K562 (cell line): ENCODE data around the gene SLC25A4. TPM values are rescaled to one million over a fixed set of nuclear protein-coding genes. Genes with fewer than 3 reads are reported as not detected.
A peak's percentile ranks its signal among the peaks of the same experiment; 100 is the strongest.

Experiments used
- ATAC-seq: fragments of 200-7000 bp; cut with Tn5 transposase; 3 replicates; pipeline ENCODE4 v1.9.1; 2020; ENCODE audit warnings: moderate library complexity
- BruUV-seq: library from RNA; stranded (reverse); fragments of 400-500 nt; replicated peaks from 2 replicates; lab custom pipeline; 2021; lab: Mats Ljungman, UMichigan
- CTCF ChIA-PET: fragments of 300-600 bp; formaldehyde crosslinking; extraction: SDS; loops from one replicate; lab custom pipeline; 2021; ENCODE audit warnings: low intra/inter-chr PET ratio; lab: Yijun Ruan, JAX
- POLR2A ChIA-PET: fragments of 300-600, 350-650 bp; sonication (Branson Sonifier 250); formaldehyde crosslinking; extraction: SDS; loops from one replicate; lab custom pipeline; 2021; ENCODE audit warnings: antibody characterized with exemption, inconsistent platforms; lab: Yijun Ruan, JAX
- DNase-seq, 4 experiments: peaks; one replicate each; pipeline versions ENCODE4 v3.0.0 to v3.0.0-alpha.2; 2011 to 2018; ENCODE audit warnings: low spot score in 3 of 4, mixed read lengths in 3 of 4; ENCODE audit errors: extremely low read depth in 1 of 4
- FAIRE-seq: peaks from 2 replicates; lab custom pipeline; 2011; peaks lifted over from hg19 to GRCh38; lab: Jason Lieb, UNC
- H2AFZ ChIP-seq: 2 replicates; pipeline ENCODE4 v1.6.0; 2011; ENCODE audit warnings: low read depth, low read length, control low read depth, inconsistent platforms
- H3K27ac ChIP-seq: fragments of 200-600 bp; 3 replicates; pipeline ENCODE4 v1.8.0; 2011; ENCODE audit warnings: low read depth, mild to moderate bottlenecking, control low read depth, inconsistent platforms, low read length, moderate library complexity, mixed read lengths; ENCODE audit errors: extremely low read depth
- H3K27me3 ChIP-seq, 2 experiments: fragments of 300-600 bp in 1 of 2; 2 replicates in 1 of 2; 3 replicates in 1 of 2; pipeline versions ENCODE4 v1.6.0 to v1.8.0; 2011; ENCODE audit warnings: inconsistent platforms in 2 of 2, low read length in 2 of 2, mild to moderate bottlenecking in 1 of 2, mixed read lengths in 1 of 2, moderate library complexity in 1 of 2; ENCODE audit not compliant: control insufficient read depth in 2 of 2, insufficient read depth in 2 of 2
- H3K36me3 ChIP-seq: fragments of 300-600 bp; 3 replicates; pipeline ENCODE4 v1.8.0; 2011; ENCODE audit warnings: mild to moderate bottlenecking, low read length, inconsistent platforms; ENCODE audit not compliant: control insufficient read depth, insufficient read depth
- H3K4me1 ChIP-seq, 2 experiments: fragments of 200-600 bp in 1 of 2; replicated peaks in 1 of 2; 2 replicates in 1 of 2; 3 replicates in 1 of 2; pipeline versions ENCODE4 v1.5.1 to v1.8.0; 2011; ENCODE audit warnings: inconsistent platforms in 2 of 2, low read length in 2 of 2, mild to moderate bottlenecking in 1 of 2, mixed read lengths in 1 of 2, moderate library complexity in 1 of 2; ENCODE audit not compliant: control insufficient read depth in 2 of 2, insufficient read depth in 2 of 2
- H3K4me2 ChIP-seq: 2 replicates; pipeline ENCODE4 v1.6.1; 2011; ENCODE audit warnings: low read length, control low read depth, inconsistent platforms, mixed read lengths; ENCODE audit not compliant: insufficient read depth
- H3K4me3 ChIP-seq: fragments of 200-600 bp; sonication (generic), shearing (Covaris generic); 2 replicates; pipeline ENCODE4 v1.5.1; 2016; ENCODE audit warnings: control low read depth, inconsistent platforms
- H3K79me2 ChIP-seq: fragments of 200-600 bp; 3 replicates; pipeline ENCODE4 v1.8.0; 2011; ENCODE audit warnings: low read length, inconsistent platforms; ENCODE audit not compliant: control insufficient read depth, insufficient read depth
- H3K9ac ChIP-seq, 2 experiments: 2 replicates each; pipeline versions ENCODE4 v1.6.0 to v1.6.1; 2011; ENCODE audit warnings: low read depth in 2 of 2, low read length in 2 of 2, control low read depth in 1 of 2, inconsistent platforms in 1 of 2, mild to moderate bottlenecking in 1 of 2, mixed read lengths in 1 of 2; ENCODE audit not compliant: insufficient read depth in 1 of 2
- H3K9me1 ChIP-seq: one replicate; pipeline ENCODE4 v1.6.0; 2011; ENCODE audit warnings: inconsistent platforms, mild to moderate bottlenecking, low read length, moderate library complexity; ENCODE audit not compliant: control insufficient read depth, insufficient read depth
- H3K9me3 ChIP-seq: replicated peaks from 2 replicates; pipeline ENCODE4 v1.5.1; 2011; ENCODE audit warnings: low read depth, low read length, inconsistent platforms; ENCODE audit not compliant: control insufficient read depth, insufficient read depth
- H4K20me1 ChIP-seq: replicated peaks from 2 replicates; pipeline ENCODE4 v1.6.1; 2011; ENCODE audit warnings: low read length, inconsistent platforms, mixed read lengths; ENCODE audit not compliant: control insufficient read depth, insufficient read depth
- CHD7 ChIP-seq: fragments of 200-600 bp; sonication (generic); IDR thresholded peaks from one replicate; pipeline ENCODE4 v1.6.1; 2012; ENCODE audit warnings: mild to moderate bottlenecking, low read depth, low read length, inconsistent platforms
- DPF2 ChIP-seq: fragments of 450-650 bp; IDR thresholded peaks from 2 replicates; pipeline ENCODE4 v1.6.1; 2016
- E2F6 ChIP-seq, 2 experiments: IDR thresholded peaks; 2 replicates each; pipeline ENCODE4 v1.6.1; 2011; ENCODE audit warnings: borderline replicate concordance in 1 of 2, control low read depth in 1 of 2, low read depth in 1 of 2, low read length in 1 of 2, mild to moderate bottlenecking in 1 of 2, mixed read lengths in 1 of 2, moderate library complexity in 1 of 2; ENCODE audit not compliant: insufficient read depth in 1 of 2, insufficient read length in 1 of 2, poor library complexity in 1 of 2, severe bottlenecking in 1 of 2; ENCODE audit errors: extremely low read depth in 1 of 2
- ELK1 ChIP-seq: sonication (generic); formaldehyde crosslinking; IDR thresholded peaks from 2 replicates; pipeline ENCODE4 v1.8.1; 2022; ENCODE audit warnings: missing genetic modification reagents
- KDM1A ChIP-seq, 2 experiments: fragments of 450-650 bp; IDR thresholded peaks; 2 replicates each; pipeline ENCODE4 v1.6.1; 2016; ENCODE audit warnings: mild to moderate bottlenecking in 2 of 2
- POLR2H ChIP-seq: IDR thresholded peaks from 2 replicates; pipeline ENCODE4 v1.6.1; 2016; ENCODE audit warnings: missing genetic modification characterization, low read depth, mild to moderate bottlenecking, control low read depth, missing compliant biosample characterization, moderate library complexity
- PURB ChIP-seq: sonication (generic); formaldehyde crosslinking; IDR thresholded peaks from 2 replicates; pipeline ENCODE4 v1.9.0; 2021; ENCODE audit warnings: low read depth, mild to moderate bottlenecking, missing genetic modification reagents
- STAG1 ChIP-seq: sonication (generic); formaldehyde crosslinking; IDR thresholded peaks from 2 replicates; pipeline ENCODE4 v1.5.0; 2020; ENCODE audit warnings: missing genetic modification reagents, borderline replicate concordance
- ZFP1 ChIP-seq: fragments of 450-650 bp; formaldehyde crosslinking; IDR thresholded peaks from 2 replicates; pipeline ENCODE4 v1.4.0; 2020; ENCODE audit warnings: mild to moderate bottlenecking, mixed read lengths
- WGBS: fragments of 100-300 bp; shearing (Covaris generic); methylation state at CpG from one replicate; pipeline ENCODE4 v1.1.6; 2016; ENCODE audit warnings: low coverage, mixed read lengths; ENCODE audit not compliant: insufficient coverage; ENCODE audit errors: missing lambda C conversion rate; 5-methylcytosine and 5-hydroxymethylcytosine counted together
- in situ Hi-C: fragments of 300-500 bp; cut with MboI; formaldehyde crosslinking; loops from 4 replicates; pipeline ENCODE4 v1.15.0; 2018; ENCODE audit warnings: inconsistent platforms, mixed read lengths
- intact Hi-C: fragments of 100-400 bp; cut with micrococcal nuclease; formaldehyde crosslinking; loops from 2 replicates; pipeline ENCODE4 v1.14.2; 2022
- polyA plus RNA-seq, 8 experiments: library from polyadenylated mRNA; depleted of rRNA in 4 of 8; stranded (reverse) in 5 of 8; unstranded in 3 of 8; fragments of >200 nt; fragmentation: Nextera tagmentation in 2 of 8; fragmentation: Illumina TruSeq in 1 of 8; extraction: Ambion mirVana in 2 of 8; extraction: Trizol in 1 of 8; gene quantifications; 2 replicates each; pipeline versions ENCODE4 v1.2.1 to v1.2.3, GENCODE V29; 2011 to 2014; ENCODE audit warnings: inconsistent platforms in 1 of 8, missing spikeins in 1 of 8
- total RNA-seq, 7 experiments: library from RNA; depleted of rRNA in 6 of 7; stranded (reverse); fragments of >200 nt in 6 of 7; fragmentation: Illumina TruSeq in 2 of 7; extraction: Trizol in 2 of 7; gene quantifications; 2 replicates each; pipeline versions ENCODE4 v1.2.1 to v1.2.3, GENCODE V29; 2011 to 2021; ENCODE audit warnings: low replicate concordance in 1 of 7

Gene SLC25A4
- total and polyA plus RNA-seq, 9 of the 15 experiments (the other 6 are each of a cell fraction or from before 2014, with no cell fraction given): 8.3 to 28.6 (median 19.5) TPM

- no peak overlapping the region for H2AFZ ChIP-seq
- no TSS peak for BruUV-seq
- CTCF ChIA-PET: interaction anchor here (0.6 kb wide), 1 partner anchor 269 kb away, joined by 7 read pairs; no protein-coding TSS in a partner anchor
- no peaks in the 10 kb centered on the region for H3K79me2 ChIP-seq
- H3K27ac ChIP-seq: no peak overlapping the region
- no peak for FAIRE-seq
- H3K27me3 ChIP-seq: no peaks in the 10 kb centered on the region
- WGBS: 25% methylated on average over 2 of the region's 2 CpGs
- ATAC-seq: no peak
- intact Hi-C loops: no loop called here
- no peaks in the 10 kb centered on the region for H4K20me1 ChIP-seq
- in situ Hi-C loops: no loop called here
- POLR2A ChIA-PET: no interaction called here
- no peaks in the 10 kb centered on the region for H3K9me1 ChIP-seq
- peaks cover 8 to 24% of the 10 kb centered on the region in 2 experiments; a peak in 4 of 5 replicates for H3K4me1 ChIP-seq
- DNase-seq: peak in 1 of 4 experiments; percentile 28
- H3K9me3 ChIP-seq: no peaks in the 10 kb centered on the region
- H3K4me2 ChIP-seq: no peak overlapping the region
- H3K4me3 ChIP-seq: no peak overlapping the region
- no peak overlapping the region for H3K9ac ChIP-seq
- no peaks in the 10 kb centered on the region for H3K36me3 ChIP-seq
- TF ChIP-seq POLR2H (tag) (no peak), E2F6 (IDR thresholded peaks at IDR 0.05; ENCODE audit: borderline replicate concordance in 1 of 2, extremely low read depth in 1 of 2, insufficient read depth in 1 of 2, insufficient read length in 1 of 2, low read depth in 1 of 2, low read length in 1 of 2, poor library complexity in 1 of 2, severe bottlenecking in 1 of 2) (no peak), ELK1 (no peak), DPF2 (no peak), ZFP1 (CRISPR knock-in tag) (no peak), PURB (no peak), STAG1 (CRISPR knock-in tag) (no peak), KDM1A (IDR thresholded peaks at IDR 0.05) (peak; percentile 43 to 46; a peak in 2 of 4 replicates), CHD7 (no peak)
Observed at GRCh38 chr4:185113340-185113739, 29.7 kb upstream of the SLC25A4 start.
